Adipose tissue (tissue), 3 donors: ENCODE data around the gene STK32B. TPM values are rescaled to one million over a fixed set of nuclear protein-coding genes. Genes with fewer than 3 reads are reported as not detected.

Experiments
- H3K27ac ChIP-seq: one replicate; pipeline ENCODE4 v1.5.1; 2013; ENCODE audit warnings: low read depth, low read length
- WGBS, 3 donors: extraction: QIAGEN DNeasy Blood & Tissue Kit; methylation state at CpG; one replicate each; pipeline ENCODE4 v1.1.7; 2013; 5-methylcytosine and 5-hydroxymethylcytosine counted together
- polyA plus RNA-seq, 3 donors: library from polyadenylated mRNA; stranded (reverse); fragments of 200-250 nt; gene quantifications; one replicate each; pipeline ENCODE4 v1.2.3, GENCODE V29; 2013
- donor health status: healthy with polysubstance abuse.
- donor health status: Bipolar disorder and iron deficiency.
- donor health status: healthy.

STK32B gene
- polyA plus RNA-seq, 3 donors = 0.41 to 6.0 (median 1.3) TPM

- H3K27ac ChIP-seq = no peak overlapping the region
Observed at GRCh38 chr4:5027346-5027745, 23.9 kb upstream of the STK32B start.

- no peak overlapping the region for H3K27ac ChIP-seq
- whole genome bisulfite sequencing, 3 donors = 72 to 96% (median 94%) methylated on average over 2 of the region's 2 CpGs
Observed at GRCh38 chr4:5028480-5028879, 22.8 kb upstream of the STK32B start.

GRCh38 chr4:5029447-5029846 is 21.8 kb upstream of the STK32B start:
- 72 to 93% (median 92%) methylated on average over 8 of the region's 8 CpGs for WGBS, 3 donors
- no peak overlapping the region for H3K27ac ChIP-seq

- 58 to 78% (median 77%) methylated on average over 4 of the region's 4 CpGs for WGBS, 3 donors
- no peak overlapping the region for H3K27ac ChIP-seq
Observed at GRCh38 chr4:5030221-5030620, 21.1 kb upstream of the STK32B start.

DNA sequence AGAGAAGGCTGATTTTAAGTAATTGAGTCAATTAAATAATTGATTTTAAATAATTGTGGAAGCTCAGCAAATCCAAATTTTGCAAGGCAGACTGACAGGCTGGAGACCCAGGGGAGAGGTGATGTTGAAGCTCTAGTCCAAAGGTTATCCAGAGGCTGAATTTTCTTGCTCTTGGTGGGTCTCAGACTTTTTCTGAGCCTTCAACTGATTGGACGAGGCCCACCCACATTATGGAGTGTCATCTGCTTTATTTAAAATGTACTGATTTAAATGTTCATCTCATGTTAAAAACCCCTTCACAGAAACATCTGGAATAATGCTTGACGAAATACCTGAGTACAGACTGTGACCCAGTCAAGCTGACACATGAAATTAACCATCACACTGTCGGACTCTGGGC is 20.4 kb upstream of the STK32B start:
- H3K27ac ChIP-seq = no peak overlapping the region
- 87 to 94% (median 91%) methylated on average over 3 of the region's 3 CpGs for WGBS, 3 donors

DNA sequence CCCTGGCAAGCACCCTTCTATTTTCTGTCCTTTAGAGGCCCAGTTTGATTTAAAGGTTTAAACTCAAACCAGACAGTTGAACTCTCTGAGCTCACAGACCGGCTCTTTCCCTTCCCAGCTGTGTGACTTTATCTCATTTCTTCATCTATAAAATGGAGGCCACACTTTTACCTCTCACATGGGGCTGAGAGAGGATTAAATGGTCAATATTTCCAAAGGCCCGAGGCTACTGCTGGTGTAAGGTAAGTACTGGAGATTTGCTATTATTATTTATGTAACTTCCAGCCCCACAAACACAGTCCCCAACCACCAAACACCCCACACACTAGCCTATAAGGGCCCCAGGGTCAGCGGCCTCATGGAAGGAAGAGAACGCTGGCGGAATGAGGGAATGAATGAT is 18.5 kb upstream of the STK32B start:
- no peak overlapping the region for H3K27ac ChIP-seq
- WGBS, 3 donors = 45 to 66% (median 63%) methylated on average over 5 of the region's 5 CpGs

- 24 to 57% (median 30%) methylated on average over 10 of the region's 10 CpGs for WGBS, 3 donors
- H3K27ac ChIP-seq = no peak overlapping the region
Observed at GRCh38 chr4:5033281-5033841, 17.9 kb upstream of the STK32B start.

- H3K27ac ChIP-seq = no peak overlapping the region
- WGBS, 3 donors = 48 to 60% (median 58%) methylated on average over 8 of the region's 8 CpGs
Observed at GRCh38 chr4:5034206-5034605, 17.1 kb upstream of the STK32B start.

GRCh38 chr4:5036239-5036638 is 15.0 kb upstream of the STK32B start:
- no peak overlapping the region for H3K27ac ChIP-seq
- WGBS, 3 donors = 28 to 31% (median 29%) methylated on average over 5 of the region's 5 CpGs

DNA sequence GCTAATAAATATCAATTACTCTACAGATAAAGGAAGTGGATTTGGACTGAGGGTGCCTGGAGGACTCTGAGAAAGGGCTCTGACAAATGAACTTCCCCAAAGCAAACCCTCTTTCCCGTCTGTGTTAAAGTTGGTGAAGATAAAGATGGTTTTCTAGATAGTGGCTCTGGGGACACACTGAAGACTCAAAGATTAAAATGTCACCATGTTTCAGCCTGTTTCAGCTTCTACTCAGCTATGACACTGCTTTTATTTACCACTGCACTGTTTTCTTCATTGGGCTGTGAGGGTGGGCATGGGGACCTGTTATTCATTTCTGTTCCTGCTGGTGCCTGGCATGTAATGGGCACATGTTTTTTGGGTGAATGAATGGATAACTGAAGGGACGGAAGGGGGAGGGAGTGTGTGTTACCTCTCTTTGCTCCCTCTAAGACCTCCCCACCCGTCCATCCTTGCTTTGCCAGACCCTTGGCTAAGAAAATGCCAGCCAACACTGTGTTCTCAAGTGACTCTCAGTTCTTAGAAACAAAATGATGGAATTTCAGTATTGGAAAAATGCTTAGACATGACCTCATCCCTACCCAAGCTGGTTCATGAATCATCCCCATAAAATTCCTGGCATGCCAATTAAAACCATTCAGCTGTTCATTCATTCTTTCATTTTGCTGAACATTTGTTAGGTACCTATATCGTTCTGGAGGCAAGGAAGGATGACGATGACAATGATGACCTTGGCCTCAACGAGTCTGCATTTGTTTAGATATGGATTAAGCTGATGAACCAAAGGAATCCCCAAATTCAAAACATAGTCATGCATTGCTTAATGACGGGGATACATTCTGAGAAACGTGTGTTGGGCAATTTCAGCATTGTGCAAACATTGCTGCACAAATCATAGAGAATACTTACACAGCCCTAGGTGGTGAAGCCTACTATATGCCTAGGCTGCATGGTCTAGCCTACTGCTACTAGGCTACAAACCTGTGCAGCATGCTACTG is 13.4 kb upstream of the STK32B start:
- WGBS, 3 donors = 47 to 49% (median 48%) methylated on average over 8 of the region's 8 CpGs
- no peak overlapping the region for H3K27ac ChIP-seq

DNA sequence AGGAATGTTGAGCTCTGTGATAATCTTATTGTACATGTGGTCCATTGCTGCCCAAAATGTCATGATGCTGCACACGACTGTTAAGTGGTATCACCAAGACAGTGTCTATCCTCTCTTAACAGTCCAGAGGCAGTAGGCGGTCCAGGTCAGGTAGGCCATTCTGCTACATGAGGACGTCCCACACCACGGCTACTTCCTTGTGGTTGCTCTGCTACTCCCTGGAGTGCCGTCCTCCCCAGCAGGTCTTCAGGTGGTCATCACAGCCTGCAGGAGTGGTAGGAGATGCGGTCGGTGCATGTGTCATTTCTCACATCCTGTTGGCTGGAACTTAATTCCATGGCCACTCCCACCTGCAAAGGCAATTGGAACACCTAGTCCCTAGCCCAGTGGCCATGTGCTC is 11.5 kb upstream of the STK32B start:
- 81 to 92% (median 88%) methylated on average over 7 of the region's 7 CpGs for WGBS, 3 donors
- H3K27ac ChIP-seq = no peak overlapping the region

GRCh38 chr4:5040856-5041620 is 10.2 kb upstream of the STK32B start:
- 65 to 73% (median 72%) methylated on average over 9 of the region's 9 CpGs for whole genome bisulfite sequencing, 3 donors
- no peak overlapping the region for H3K27ac ChIP-seq

GRCh38 chr4:5041699-5042098 is 9.6 kb upstream of the STK32B start:
- 63 to 82% (median 71%) methylated on average over 7 of the region's 7 CpGs for WGBS, 3 donors
- no peak overlapping the region for H3K27ac ChIP-seq

DNA sequence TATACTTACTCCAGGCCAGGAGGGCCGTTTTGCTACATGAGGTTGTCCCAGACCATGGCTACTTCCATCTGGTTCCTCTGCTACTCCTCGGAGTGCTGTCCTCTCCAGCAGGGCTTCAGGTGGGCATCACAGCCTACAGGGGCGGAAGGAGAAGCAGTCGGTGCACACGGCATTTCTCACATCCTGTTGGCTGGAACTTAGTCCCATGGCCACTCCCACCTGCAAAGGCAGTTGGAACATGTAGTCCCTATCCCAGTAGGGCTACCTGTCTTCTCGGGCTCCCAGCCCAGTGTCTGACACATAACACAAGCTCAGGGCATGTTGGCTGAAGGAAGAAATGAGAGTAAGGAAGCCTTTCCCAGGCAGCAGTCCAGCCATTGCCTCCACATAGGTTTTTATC is 7.7 kb upstream of the STK32B start:
- WGBS, 3 donors = 47 to 59% (median 53%) methylated on average over 6 of the region's 6 CpGs
- no peak overlapping the region for H3K27ac ChIP-seq

DNA sequence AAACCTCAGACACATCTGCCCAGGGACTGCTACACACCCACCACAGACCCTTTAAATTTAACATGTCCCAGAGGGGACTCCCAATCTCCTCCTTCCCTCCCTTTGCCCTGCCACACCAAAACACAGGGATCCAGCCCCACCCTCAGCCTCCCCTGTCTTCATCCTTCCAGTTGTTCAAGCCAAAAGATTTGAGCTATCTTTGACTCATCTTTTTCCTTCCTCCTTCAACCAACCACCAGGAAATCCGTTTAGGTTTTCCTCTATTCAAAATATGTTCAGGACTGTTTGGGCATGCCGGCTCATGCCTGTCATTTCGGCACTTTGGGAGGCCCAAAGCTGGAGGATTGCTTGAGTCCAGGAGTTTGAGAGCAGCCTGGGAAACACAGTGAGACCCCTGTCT is 6.9 kb upstream of the STK32B start:
- 33 to 62% (median 45%) methylated on average over 3 of the region's 3 CpGs for WGBS, 3 donors
- H3K27ac ChIP-seq = no peak overlapping the region

- H3K27ac ChIP-seq = no peak overlapping the region
- 26 to 57% (median 43%) methylated on average over 3 of the region's 3 CpGs for WGBS, 3 donors
Observed at GRCh38 chr4:5045097-5045496, 6.2 kb upstream of the STK32B start.

- no peak overlapping the region for H3K27ac ChIP-seq
- 83 to 92% (median 90%) methylated on average over 4 of the region's 4 CpGs for WGBS, 3 donors
Observed at GRCh38 chr4:5048721-5049120, 2.6 kb upstream of the STK32B start.

- 1 to 2% (median 2%) methylated on average over 29 to 36 of the region's 36 CpGs for WGBS, 3 donors
- H3K27ac ChIP-seq = no peak overlapping the region
Observed at GRCh38 chr4:5050520-5051277, 581 bp upstream of the STK32B start.
